NOMO-1 (cell line): ENCODE results near the gene NEDD4L.
"Not testable (repeated sequence)": the region's sequence is repeated elsewhere in the genome, so short reads cannot be mapped to it uniquely, and the experiment has no call there.

Experiments
- DNase-seq, 2 experiments: peaks; one replicate each; lab custom pipeline; 2025; ENCODE audit not compliant: unreplicated experiment in 2 of 2; lab: John Stamatoyannopoulos, UW

The NEDD4L gene

DNA sequence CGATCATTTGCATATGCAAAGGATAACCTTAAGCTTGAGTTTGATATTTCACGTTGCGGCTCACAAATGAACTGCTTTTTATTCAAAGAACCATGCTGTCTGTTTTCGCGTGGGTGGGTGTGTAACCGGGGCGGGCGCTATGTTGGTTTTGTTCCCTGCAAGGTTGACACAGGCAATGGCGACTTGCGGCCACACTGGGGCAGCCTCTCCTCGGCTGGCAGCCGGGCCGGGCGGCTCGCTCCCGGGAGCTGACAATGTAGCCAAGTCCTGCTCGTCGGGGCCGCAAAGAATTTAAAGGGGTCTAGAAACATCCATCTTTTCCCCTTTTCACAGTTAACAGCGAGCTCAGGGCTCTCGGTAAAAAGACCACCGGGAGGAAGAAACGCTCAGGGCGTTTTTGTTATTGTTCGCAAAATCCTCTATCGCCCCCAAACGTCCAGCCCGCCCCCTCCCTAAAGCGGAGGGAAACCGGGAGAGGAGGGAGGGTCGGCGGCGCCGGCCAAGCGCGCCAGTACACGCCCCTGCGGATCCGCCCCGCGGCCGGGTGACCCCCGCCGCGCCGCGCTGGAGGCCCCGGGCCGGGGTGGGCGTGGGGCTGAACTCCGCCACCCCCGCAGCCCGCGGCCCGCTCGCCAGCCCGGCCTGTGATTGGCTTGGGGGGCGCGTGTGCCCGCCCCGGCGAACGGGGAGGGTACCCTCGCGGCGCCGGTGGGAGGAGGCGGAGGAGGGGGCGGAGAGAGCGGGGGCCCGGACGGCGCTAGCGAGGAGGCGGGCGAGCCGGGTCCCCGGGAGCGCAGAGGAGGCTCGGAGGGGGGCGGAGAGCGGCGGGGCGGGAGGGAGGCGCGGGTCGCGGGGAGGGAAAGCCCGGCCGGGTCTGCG, at the start of gene NEDD4L:
Gene NEDD4L (plus strand): TSS at position 736 of the 879 bp plus-strand sequence. CDS start 435 bp downstream, outside the sequence.
- peak; percentile 84 to 86 for DNase-seq

DNA sequence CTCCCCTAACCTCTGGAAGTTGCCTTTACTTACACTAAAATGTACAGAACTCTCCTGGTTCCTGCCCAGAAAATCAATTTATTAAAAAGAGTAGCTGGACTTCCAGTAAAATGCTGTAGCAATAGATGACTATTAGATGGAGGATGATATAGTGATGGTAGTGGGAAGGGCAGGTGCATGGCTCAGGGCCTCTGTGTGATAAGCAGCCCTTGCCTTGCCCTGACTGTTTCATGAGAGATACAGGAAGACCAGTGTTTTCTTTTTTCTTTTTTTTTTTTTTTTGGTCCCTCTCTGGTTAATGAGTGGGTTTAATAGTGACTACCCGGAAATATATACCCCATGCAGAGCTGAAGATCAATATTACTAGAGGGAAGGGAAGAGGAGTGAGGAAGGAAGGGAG, 48.7 kb upstream of the NEDD4L start:
- no peak for DNase-seq

DNA sequence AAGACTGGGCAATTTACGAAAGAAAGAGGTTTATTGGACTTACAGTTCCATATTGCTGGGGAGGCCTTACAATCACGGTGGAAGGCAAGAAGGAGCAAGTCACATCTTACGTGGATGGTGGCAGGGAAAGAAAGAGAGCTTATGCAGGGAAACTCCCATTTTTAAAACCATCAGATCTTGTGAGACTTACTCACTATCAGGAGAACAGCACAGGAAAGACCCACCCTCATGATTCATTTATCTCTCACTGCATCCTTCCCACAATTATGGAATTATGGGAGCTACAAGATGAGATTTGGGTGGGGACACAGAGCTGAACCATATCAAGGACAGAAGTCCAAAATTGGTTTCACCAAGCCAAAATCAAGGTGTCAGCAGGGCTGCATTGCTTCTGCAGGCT, 47.1 kb upstream of the NEDD4L start:
- DNase-seq, result not testable (repeated sequence)

DNA sequence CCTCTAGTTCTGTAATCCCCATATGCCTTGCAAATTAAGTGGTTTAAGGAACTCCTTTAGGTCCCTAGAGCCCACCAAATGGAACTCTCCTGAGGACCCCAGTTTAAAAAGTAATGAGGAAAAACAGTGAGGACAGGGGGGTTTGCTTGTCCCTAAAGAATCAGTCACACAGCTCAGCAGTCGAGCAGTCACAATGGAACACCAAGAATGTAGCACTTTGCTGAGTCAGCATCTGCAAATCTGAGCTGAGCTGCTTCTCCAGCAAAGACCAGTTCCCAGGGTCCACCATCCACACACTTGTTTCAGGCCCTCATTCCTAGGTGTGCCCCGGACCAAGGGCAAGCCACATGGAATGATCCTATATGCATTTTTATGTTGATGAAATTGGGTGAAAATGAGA, 46.2 kb upstream of the NEDD4L start:
- no peak for DNase-seq

DNA sequence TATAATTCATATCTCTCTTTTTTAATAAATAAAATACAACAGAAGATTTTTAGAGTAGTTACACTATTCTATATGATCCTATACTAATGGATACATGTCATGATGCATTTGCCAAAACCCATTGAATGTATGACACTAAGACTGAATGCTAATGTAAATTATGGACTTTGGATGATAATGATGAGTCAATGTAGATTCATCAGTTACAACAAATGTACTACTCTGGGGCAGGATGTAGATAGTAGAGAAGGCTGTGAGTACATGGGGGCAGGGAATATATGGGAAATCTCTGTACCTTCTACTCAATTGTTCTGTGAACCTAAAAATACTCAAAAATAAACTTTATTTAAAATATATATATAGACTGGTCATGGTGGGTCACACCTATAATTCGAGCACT, 45.6 kb upstream of the NEDD4L start:
- no peak for DNase-seq

DNA sequence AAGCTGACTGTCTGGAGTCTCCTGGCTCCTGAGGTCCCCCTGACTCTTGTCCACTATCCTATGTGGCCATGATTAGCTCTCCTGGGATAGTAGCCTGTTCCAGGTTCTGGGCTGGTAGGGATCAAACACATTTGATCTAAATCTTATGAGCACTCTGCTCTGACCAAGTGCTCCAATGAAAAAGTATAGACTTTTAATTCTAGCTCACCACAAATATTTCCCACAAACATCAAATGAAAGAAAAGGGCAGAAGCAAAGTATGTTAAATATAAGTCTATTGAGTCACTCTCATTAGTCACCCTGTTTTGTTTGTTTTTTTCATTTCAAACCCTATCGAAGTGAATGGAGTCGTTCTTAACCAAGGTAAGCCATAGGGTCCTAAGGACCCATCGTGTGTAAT, 39.7 kb upstream of the NEDD4L start:
- DNase-seq, result no peak

DNA sequence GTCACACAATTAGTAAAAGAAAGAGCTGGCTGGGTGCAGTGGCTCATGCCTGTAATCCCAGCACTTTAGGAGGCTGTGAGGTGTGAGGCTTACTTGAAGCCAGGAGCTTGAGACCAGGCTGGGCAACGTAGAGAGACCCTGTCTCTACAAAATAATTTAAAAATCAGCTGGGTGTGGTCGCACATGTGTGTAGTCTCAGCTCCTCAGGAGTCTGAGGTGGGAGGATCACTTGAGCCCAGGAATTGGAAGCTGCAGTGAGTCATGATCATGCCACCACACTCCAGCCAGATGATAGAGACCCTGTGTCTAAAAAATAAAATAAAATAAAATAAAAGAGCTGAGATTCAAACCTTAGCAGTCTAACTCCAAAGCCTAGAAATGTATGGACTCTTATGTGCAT, 39.0 kb upstream of the NEDD4L start:
- no peak for DNase-seq

DNA sequence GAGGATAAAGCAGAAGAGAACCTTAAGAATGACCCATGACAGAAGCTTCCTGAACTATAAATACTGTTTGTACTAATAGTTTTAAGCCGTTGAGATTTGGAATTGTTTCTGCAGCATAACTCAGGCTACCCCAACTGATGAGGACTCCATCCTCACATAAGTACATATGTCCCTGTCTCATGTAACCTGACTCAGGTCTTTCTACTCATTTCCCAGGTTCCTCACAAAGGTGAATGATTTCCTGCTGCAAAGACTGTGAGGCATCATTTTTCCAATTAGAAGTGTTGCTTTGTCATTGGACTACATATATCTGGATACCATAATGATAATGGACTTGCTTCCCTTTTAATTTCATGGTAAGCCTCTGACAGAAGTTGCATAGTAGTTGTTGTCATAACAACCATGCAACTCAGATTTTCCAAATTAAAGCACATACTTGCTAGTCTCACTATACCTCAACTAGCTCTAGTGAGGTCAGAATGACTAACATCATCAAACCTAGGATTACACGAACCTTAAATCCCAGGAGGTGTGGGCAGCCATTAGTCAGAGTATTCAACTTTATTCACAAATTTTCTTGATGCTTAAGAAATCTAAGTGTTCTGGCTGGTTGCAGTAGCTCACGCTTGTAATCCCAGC, 38.0 kb upstream of the NEDD4L start:
- no peak for DNase-seq

DNA sequence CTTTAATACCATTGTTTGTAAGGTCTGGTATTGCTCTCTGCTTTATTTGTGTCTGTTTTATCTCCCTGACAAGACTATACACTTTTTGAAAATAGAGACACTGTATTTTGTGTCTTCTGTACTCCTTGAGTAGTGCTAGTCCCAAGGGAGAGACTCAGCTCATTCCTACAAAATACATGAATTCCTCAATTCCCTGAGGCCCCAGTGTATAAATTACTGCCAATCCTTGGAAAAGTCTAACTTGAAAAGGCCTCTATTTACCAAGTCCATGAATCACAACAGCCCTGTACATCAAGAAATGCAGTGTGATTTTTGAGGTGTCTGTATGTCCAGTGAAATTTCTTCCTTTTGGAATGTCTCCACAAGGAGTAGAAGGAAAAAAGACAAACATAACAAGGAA, 34.9 kb upstream of the NEDD4L start:
- DNase-seq, result no peak

DNA sequence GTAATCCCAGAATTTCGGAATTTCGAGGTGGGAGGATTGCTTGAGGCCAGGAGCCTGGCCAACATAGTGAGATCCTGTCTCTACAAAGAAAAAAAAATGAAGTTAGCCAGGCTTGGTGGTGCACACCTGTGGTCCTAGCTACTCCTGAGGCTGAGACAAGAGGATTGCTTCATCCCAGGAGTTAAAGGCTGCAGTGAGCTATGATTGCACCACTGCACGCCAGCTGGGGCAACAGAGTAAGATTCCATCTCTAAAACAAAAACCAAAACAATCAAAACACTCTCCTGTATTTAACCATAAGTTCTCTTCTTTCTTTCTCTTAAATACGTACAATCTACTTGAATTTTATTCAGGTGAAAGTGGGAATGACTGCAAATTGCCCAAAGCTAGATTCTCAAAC, 33.8 kb upstream of the NEDD4L start:
- no peak for DNase-seq

DNA sequence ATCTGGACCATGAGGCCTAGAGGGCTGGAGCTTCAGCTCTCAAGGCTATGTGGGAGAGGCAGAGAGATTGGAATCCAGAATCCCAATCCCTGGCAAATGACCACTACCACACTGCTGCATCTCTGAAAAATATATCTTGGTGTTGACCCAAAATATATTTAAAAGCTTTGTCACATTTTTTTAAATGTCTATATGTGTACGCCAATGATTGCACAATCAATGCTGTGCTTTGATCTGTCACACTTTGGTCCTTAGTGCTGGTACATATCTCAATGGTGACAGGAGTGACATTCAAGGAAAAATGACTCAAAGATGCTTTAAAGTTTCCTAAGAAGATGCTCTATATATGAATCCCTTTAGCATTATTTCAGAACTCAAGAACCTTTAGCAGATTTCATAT, 31.7 kb upstream of the NEDD4L start:
- no peak for DNase-seq

DNA sequence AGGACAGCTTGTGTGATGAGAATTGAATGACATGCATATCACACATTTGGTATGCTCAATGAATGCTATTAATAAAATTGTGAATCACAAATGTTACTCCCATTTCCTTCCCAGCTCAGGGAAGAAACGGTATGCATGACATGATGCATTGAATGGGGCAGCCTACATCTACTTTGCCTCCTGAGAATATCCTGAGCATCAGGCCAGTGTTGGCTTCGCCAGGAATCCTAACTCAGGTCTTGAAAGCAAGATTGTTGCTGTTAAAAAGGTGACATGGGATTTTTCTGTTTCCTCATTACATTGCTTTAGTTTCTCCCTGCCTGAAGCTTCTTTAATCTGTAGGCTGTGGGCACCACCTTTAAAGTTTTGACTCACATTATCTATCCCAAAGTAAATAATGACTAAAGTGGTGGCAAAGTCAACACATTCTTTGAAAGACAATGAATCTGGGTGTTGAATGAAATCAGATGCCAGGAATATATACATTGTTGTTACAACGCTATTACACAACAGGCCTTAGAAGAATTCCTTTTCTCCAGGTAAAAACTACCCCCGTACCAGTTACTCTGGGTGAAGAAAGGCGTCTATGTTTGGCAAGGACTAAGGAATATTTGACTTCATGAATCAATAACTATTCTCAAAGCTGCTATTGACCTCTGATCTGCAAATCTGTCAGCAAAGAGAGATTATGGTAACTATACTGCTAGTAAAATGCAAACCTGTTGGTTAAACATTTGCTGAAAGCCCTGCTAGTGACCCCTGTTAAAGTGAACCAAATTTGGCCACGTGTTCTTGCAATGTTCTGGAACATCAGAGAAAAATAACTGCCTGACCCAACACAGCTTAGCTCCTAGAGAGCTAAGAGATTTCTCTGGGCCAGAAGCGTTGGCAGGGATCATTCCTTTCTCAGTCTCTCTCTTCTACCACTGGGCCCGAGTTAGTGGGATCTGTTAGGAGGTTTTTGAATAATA, 30.5 kb upstream of the NEDD4L start:
- no peak for DNase-seq

DNA sequence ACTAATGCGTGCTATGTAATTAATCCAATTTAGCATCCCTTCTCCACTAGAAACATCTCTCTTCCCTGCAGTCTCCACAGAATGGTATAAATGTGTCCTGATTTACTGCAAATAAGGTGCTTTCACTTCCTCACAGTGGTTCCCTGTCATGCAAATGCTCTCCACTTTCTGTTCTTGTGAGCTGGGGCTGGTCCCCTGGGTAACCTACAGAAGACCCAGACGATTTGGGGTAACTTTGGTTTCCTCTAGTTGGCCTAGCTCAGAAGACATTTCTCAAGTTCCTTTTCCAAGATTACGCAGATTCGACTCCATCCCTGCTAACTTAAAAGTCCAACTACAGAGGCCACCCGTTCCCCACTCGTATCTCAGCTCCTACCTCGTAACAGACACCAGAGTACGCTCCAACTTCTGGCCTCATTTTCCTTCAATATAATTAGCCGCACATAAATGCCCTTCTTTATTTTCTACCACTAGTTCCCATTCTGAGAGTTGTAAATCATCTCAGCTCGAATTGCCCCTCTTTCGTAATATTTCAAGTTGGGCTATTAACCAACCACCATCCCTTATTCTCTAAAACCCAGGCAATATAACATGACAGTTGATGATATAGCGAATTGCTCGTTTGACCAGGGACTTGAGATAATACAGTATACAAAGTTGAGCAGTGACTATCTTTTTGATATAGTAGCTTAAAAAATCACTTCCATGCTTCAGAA, 28.8 kb upstream of the NEDD4L start:
- peak; percentile 94 to 98 for DNase-seq

DNA sequence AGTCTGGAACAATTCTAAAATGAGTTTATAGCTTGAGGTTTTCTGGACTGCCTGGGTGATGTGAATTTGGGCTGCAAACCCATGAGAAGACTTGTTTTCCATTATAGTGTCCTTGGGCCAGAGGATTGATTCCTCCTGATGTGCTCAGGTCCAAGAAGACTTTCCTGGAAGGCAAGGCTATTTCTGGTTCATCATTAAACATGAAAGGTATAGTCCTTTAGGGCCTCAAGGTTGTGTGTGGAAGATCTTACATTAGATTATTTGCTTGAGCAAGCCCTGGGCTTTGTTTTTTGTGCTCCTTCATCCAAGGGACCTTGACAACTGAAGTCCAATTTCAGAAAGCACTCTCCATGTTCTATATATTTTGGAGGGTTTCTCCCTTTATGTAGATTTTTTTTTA, 26.8 kb upstream of the NEDD4L start:
- DNase-seq, result no peak

DNA sequence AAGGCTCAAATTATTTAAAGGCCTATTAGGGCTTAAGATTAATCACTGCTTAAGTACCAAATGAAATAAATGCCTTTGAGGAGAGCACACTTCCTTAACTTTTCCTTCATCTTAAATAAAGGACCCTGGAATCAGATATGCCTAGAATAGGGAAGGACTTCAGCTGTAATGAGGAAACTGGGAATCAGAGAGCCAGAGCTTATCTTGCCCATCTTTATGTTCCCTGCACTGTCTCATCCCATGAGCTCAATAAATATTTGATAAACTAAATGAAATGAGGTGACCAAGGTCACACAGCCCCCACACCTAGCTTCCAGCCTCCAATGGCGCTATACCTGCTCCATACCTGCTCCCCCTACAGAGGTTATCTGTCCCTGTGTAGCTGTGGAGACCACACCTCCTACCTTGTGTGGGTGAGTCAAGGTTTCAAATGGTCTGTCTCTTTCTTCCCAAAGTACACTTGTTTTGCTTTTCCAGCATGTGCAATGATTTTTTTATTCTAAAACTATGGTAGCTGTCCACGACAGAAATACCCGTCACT, 23.4 kb upstream of the NEDD4L start:
- no peak for DNase-seq

DNA sequence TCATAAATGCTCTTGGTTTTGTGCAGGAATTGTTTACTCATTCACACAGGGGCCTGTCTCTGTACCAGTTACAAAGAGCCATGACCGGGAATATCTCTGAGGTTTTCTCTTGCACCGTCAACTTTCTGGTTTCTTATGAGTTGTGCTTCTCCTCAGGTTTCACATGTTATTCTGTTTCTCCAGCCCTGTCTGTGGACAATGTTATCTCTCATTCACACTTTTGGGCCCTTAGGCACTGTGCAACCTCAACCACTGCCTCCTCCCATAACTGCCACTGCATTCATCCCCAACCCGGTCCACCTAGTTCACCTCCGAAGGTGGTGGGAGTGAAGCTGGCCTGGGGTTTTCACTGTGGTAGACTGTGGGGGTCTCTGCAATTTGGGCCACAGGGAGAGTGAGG, 22.5 kb upstream of the NEDD4L start:
- DNase-seq, result no peak

DNA sequence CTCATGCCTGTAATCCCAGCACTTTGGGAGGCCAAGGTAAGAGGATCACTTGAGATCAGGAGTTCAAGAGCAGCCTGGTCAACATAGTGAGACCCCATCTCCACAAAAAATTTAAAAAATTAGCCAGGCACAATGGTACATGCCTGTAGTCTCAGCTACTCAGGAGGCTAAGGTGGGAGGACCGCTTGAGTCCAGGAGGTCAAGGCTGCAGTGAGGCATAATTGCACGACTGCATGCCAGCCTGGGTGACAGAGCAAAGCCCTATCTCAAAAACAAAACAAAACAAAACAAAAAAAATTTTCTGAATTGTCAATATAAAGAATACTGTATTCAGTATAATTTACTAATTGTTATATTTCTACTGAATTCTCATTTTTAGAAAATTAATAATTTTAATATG, 20.9 kb upstream of the NEDD4L start:
- DNase-seq, result no peak

DNA sequence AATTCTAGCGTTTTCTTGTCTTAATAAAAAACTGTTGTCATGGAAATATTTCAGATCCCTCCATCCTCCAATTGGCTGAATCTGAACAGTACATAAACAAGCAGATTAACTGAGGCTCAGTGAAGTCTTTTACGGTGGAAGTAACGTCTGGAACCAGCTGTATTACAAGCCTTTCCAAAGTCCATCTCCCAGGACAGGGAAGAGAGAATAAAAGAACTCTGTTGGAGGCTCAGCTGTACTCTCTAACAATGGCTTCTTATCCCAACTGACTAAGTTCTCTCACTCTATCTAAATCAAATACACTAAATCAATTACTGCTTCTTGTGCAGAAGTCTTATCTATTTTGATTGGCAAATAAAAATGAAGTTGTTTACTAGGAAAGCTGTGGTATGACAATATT, 19.9 kb upstream of the NEDD4L start:
- no peak for DNase-seq

DNA sequence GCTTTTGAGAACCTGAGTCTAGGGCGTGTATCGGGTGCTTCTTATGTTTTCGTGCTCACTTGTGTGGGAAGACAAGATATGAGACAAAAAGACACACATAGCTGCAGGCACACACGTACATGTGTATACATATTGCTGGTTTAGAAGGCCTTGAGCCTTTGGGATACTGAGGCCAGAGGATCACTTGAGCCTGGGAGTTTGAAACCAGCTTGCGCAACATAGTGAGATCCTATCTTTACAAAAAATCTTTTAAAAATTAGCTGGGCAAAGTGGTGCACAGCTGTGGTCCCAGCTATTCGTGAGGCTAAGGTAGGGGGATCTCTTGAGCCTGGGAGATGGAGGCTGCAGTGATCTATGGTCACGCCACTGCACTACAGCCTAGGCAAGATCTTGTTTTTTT, 18.8 kb upstream of the NEDD4L start:
- no peak for DNase-seq

DNA sequence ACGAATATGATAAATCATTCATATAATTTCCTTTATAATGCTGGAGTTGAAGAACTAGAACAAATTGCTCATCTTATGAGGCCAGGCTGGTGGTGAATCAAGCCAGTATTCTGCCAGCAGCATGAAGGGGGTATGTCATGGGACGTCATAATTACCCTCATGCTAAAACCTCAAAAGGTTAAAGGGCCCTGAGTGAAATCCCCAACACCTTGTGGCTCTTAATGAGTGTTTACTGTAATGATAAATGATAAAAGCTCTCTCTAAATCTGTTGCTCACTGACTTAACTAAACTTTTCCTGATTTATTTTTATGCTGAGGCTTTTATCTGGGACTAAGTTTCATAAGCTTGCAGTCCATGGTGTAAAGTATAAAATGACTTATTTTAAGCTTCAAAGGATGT, 18.3 kb upstream of the NEDD4L start:
- DNase-seq, result no peak
